K562 (cell line): Measurements from ENCODE around the gene MPC2. TPM values are rescaled to one million over a fixed set of nuclear protein-coding genes. Genes with fewer than 3 reads are reported as not detected.

Source experiments
- HDAC2 ChIP-seq: fragments of 450-650 bp; IDR thresholded peaks from 2 replicates; pipeline ENCODE4 v1.6.1; 2016; ENCODE audit warnings: mild to moderate bottlenecking
- HNRNPUL1 ChIP-seq: fragments of 200-400 bp; formaldehyde crosslinking; IDR thresholded peaks from 2 replicates; pipeline ENCODE4 v1.6.1; 2017; ENCODE audit warnings: low read length
- MBD2 ChIP-seq: sonication (generic); IDR thresholded peaks from 2 replicates; pipeline ENCODE4 v1.6.1; 2016; ENCODE audit warnings: low read depth, borderline replicate concordance
- NFXL1 ChIP-seq: fragments of 450-650 bp; formaldehyde crosslinking; IDR thresholded peaks from 2 replicates; pipeline ENCODE4 v1.4.0; 2021; ENCODE audit warnings: mild to moderate bottlenecking
- PRPF4 ChIP-seq: fragments of 200-400 bp; formaldehyde crosslinking; IDR thresholded peaks from one replicate; pipeline ENCODE4 v1.6.1; 2017; ENCODE audit warnings: low read length, low read depth, mild to moderate bottlenecking; ENCODE audit not compliant: insufficient read depth, poor library complexity, severe bottlenecking
- ZBTB26 ChIP-seq: fragments of 450-650 bp; formaldehyde crosslinking; IDR thresholded peaks from 2 replicates; pipeline ENCODE4 v1.4.0; 2022; ENCODE audit warnings: missing genetic modification characterization
- ZNF212 ChIP-seq: fragments of 450-650 bp; formaldehyde crosslinking; IDR thresholded peaks from 2 replicates; pipeline ENCODE4 v1.4.0; 2020; ENCODE audit warnings: mild to moderate bottlenecking
- ZNF407 ChIP-seq: fragments of 450-650 bp; IDR thresholded peaks from 2 replicates; pipeline ENCODE4 v1.6.1; 2016; ENCODE audit warnings: low read depth
- ZNF512 ChIP-seq: IDR thresholded peaks from 2 replicates; pipeline ENCODE4 v1.6.1; 2016; ENCODE audit warnings: missing genetic modification characterization, missing compliant biosample characterization
- polyA plus RNA-seq, 8 experiments: library from polyadenylated mRNA; depleted of rRNA in 4 of 8; stranded (reverse) in 5 of 8; unstranded in 3 of 8; fragments of >200 nt; fragmentation: Nextera tagmentation in 2 of 8; fragmentation: Illumina TruSeq in 1 of 8; extraction: Ambion mirVana in 2 of 8; extraction: Trizol in 1 of 8; gene quantifications; 2 replicates each; pipeline versions ENCODE4 v1.2.1 to v1.2.3, GENCODE V29; 2011 to 2014; ENCODE audit warnings: inconsistent platforms in 1 of 8, missing spikeins in 1 of 8
- total RNA-seq, 7 experiments: library from RNA; depleted of rRNA in 6 of 7; stranded (reverse); fragments of >200 nt in 6 of 7; fragmentation: Illumina TruSeq in 2 of 7; extraction: Trizol in 2 of 7; gene quantifications; 2 replicates each; pipeline versions ENCODE4 v1.2.1 to v1.2.3, GENCODE V29; 2011 to 2021; ENCODE audit warnings: low replicate concordance in 1 of 7
- TF ChIP-seq, protein P1 (sequence below), 3 experiments: fragments of 200-800 bp in 1 of 3; fragments of 250-450 bp in 1 of 3; fragments of 450-650 bp in 1 of 3; sonication (Bioruptor Pico) in 1 of 3; sonication (Bioruptor generic) in 1 of 3; formaldehyde crosslinking in 1 of 3; IDR thresholded peaks; 2 replicates each; pipeline versions ENCODE4 v1.6.1 to v1.8.0; 2016 to 2022; ENCODE audit warnings: mild to moderate bottlenecking in 2 of 3, missing genetic modification characterization in 2 of 3, missing compliant biosample characterization in 1 of 3, moderate library complexity in 1 of 3

MPC2 gene
- total and polyA plus RNA-seq, 9 of the 15 experiments (the other 6 are each of a cell fraction or from before 2014, with no cell fraction given), result 70.7 to 179 (median 144) TPM

GRCh38 chr1:167984886-167985489, 48.1 kb upstream of the MPC2 start (continued):
- no peak for TF ChIP-seq ZNF407
- TF ChIP-seq ZBTB26 (CRISPR knock-in tag), result peak; percentile 79; the same call in 1 of the 2 replicates
- no peak for TF ChIP-seq ZNF212 (CRISPR knock-in tag)
- TF ChIP-seq, protein P1, sequence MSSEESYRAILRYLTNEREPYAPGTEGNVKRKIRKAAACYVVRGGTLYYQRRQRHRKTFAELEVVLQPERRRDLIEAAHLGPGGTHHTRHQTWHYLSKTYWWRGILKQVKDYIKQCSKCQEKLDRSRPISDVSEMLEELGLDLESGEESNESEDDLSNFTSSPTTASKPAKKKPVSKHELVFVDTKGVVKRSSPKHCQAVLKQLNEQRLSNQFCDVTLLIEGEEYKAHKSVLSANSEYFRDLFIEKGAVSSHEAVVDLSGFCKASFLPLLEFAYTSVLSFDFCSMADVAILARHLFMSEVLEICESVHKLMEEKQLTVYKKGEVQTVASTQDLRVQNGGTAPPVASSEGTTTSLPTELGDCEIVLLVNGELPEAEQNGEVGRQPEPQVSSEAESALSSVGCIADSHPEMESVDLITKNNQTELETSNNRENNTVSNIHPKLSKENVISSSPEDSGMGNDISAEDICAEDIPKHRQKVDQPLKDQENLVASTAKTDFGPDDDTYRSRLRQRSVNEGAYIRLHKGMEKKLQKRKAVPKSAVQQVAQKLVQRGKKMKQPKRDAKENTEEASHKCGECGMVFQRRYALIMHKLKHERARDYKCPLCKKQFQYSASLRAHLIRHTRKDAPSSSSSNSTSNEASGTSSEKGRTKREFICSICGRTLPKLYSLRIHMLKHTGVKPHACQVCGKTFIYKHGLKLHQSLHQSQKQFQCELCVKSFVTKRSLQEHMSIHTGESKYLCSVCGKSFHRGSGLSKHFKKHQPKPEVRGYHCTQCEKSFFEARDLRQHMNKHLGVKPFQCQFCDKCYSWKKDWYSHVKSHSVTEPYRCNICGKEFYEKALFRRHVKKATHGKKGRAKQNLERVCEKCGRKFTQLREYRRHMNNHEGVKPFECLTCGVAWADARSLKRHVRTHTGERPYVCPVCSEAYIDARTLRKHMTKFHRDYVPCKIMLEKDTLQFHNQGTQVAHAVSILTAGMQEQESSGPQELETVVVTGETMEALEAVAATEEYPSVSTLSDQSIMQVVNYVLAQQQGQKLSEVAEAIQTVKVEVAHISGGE (CRISPR knock-in tag; IDR thresholded peaks at IDR 0.05), result peak in 1 of 3 experiments; percentile 47; a peak in 1 of 6 replicates
- TF ChIP-seq HNRNPUL1, result no peak
- TF ChIP-seq ZNF512, result no peak
- 0 out of 2 replicates have a peak, but pooled peaks have one; percentile 2 for TF ChIP-seq NFXL1 (CRISPR knock-in tag)
- no peak for TF ChIP-seq PRPF4
- TF ChIP-seq HDAC2, result peak; percentile 91
- TF ChIP-seq MBD2, result peak; percentile 75; the same call in 1 of the 2 replicates
